ENCODE data around the gene DGAT2.

Gene DGAT2

DNA sequence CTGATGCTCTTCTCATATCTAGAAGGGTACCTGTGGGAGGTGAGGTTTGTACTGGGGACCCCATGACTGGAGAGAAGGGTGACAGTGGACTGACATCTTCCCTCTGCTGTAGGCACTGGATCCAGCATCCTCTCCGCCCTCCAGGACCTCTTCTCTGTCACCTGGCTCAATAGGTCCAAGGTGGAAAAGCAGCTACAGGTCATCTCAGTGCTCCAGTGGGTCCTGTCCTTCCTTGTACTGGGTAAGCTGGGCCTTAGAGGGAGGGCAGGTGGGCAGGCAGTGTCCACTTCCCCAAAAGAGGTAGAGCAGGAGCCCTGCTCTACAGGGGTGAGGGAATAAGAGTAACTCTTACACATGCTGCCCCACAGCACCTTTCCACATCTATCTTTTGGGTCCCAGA, 15.9 kb downstream of the DGAT2 start:
- no peak for DNase-seq (ENCODE audit: low read depth)
- no peak overlapping the region for H3K4me3 ChIP-seq (ENCODE audit: low read depth, low read length)
- TF ChIP-seq, protein P1, sequence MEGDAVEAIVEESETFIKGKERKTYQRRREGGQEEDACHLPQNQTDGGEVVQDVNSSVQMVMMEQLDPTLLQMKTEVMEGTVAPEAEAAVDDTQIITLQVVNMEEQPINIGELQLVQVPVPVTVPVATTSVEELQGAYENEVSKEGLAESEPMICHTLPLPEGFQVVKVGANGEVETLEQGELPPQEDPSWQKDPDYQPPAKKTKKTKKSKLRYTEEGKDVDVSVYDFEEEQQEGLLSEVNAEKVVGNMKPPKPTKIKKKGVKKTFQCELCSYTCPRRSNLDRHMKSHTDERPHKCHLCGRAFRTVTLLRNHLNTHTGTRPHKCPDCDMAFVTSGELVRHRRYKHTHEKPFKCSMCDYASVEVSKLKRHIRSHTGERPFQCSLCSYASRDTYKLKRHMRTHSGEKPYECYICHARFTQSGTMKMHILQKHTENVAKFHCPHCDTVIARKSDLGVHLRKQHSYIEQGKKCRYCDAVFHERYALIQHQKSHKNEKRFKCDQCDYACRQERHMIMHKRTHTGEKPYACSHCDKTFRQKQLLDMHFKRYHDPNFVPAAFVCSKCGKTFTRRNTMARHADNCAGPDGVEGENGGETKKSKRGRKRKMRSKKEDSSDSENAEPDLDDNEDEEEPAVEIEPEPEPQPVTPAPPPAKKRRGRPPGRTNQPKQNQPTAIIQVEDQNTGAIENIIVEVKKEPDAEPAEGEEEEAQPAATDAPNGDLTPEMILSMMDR (IDR thresholded peaks at IDR 0.05; ENCODE audit: low read depth, low read length, missing control alignments) = no peak

DNA sequence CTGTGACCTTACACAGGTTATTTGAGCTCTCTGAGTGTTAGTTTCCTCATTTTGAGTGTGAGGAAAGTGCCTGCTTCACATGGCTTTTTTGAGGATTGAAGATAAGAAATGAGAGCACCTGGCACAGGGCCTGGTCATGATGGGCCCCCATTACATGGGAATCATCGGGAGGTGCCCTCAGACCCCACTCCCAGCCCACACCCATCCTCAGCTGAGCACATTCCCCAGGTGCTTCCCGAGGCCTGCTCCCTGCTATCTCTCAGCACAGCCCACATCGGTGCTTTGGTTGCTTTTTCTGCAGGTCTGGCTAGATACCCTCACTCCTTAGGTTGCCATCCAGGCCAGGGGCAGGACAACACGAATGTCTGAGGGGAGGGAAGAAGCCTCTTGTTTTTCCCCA, 16.6 kb downstream of the DGAT2 start:
- TF ChIP-seq, protein P1 (IDR thresholded peaks at IDR 0.05; ENCODE audit: low read depth, low read length, missing control alignments) = no peak
- DNase-seq (ENCODE audit: low read depth) = no peak

GRCh38 chr11:75786101-75786736, 17.6 kb downstream of the DGAT2 start:
- TF ChIP-seq, protein P1 (IDR thresholded peaks at IDR 0.05; ENCODE audit: low read depth, low read length, missing control alignments) = no peak
- DNase-seq (ENCODE audit: low read depth) = no peak
- H3K4me3 ChIP-seq (ENCODE audit: low read depth, low read length) = no peak overlapping the region

More for the DNA sequence above, 16.6 kb downstream of the DGAT2 start:
- no peak overlapping the region for H3K4me3 ChIP-seq (ENCODE audit: low read depth, low read length)

DNA sequence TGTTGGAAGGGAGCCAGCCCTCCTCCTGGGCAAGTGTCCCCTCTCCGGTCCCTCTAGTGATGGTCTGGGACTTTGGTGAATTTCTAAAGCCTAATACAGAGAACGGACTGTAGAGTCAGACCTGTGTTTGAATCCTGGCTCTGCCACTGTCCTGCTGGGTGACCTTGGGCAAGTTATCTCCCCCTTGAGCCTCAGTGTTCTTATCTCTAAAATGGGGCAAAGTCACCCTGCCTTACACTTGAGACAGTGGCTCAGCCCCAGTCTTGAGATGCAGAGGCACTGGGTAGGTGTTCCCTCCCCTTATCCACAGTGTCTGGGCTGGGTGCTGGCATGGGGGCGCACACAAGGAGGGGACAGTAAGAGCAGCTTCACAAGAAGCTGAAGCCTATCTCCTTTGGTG, 20.9 kb downstream of the DGAT2 start:
- H3K4me3 ChIP-seq (ENCODE audit: low read depth, low read length) = no peak overlapping the region
- TF ChIP-seq, protein P1 (IDR thresholded peaks at IDR 0.05; ENCODE audit: low read depth, low read length, missing control alignments) = no peak
- DNase-seq (ENCODE audit: low read depth) = no peak

- TF ChIP-seq, protein P1 (IDR thresholded peaks at IDR 0.05; ENCODE audit: low read depth, low read length, missing control alignments) = no peak
- DNase-seq (ENCODE audit: low read depth) = no peak
- H3K4me3 ChIP-seq (ENCODE audit: low read depth, low read length) = no peak overlapping the region
Measured at GRCh38 chr11:75790986-75791385, 22.4 kb downstream of the DGAT2 start.

- TF ChIP-seq, protein P1 (IDR thresholded peaks at IDR 0.05; ENCODE audit: low read depth, low read length, missing control alignments) = no peak
- H3K4me3 ChIP-seq (ENCODE audit: low read depth, low read length) = no peak overlapping the region
- DNase-seq (ENCODE audit: low read depth) = no peak
Measured at GRCh38 chr11:75792127-75792731, 23.7 kb downstream of the DGAT2 start.

Data from GM12864 (cell line).